Nucleus accumbens (tissue), 56 donors: Measurements from ENCODE around the gene NFATC1.

Experiments used
- DNase-seq, 56 donors: peaks; one replicate each; lab custom pipeline; 2025; lab: John Stamatoyannopoulos, UW

The NFATC1 gene

DNA sequence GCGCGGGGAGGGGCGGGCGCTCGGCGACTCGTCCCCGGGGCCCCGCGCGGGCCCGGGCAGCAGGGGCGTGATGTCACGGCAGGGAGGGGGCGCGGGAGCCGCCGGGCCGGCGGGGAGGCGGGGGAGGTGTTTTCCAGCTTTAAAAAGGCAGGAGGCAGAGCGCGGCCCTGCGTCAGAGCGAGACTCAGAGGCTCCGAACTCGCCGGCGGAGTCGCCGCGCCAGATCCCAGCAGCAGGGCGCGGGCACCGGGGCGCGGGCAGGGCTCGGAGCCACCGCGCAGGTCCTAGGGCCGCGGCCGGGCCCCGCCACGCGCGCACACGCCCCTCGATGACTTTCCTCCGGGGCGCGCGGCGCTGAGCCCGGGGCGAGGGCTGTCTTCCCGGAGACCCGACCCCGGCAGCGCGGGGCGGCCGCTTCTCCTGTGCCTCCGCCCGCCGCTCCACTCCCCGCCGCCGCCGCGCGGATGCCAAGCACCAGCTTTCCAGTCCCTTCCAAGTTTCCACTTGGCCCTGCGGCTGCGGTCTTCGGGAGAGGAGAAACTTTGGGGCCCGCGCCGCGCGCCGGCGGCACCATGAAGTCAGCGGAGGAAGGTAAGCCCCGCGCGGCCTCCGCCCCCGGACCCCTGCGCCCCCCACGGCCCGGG, at the start of gene NFATC1:
Gene NFATC1 (plus strand): TSS at position 170 of the 644 bp plus-strand sequence. CDS start 295 bp downstream, at position 465.
- peak in 17 of 56 donors; percentile 22 to 71 (median 36) for DNase-seq

DNA sequence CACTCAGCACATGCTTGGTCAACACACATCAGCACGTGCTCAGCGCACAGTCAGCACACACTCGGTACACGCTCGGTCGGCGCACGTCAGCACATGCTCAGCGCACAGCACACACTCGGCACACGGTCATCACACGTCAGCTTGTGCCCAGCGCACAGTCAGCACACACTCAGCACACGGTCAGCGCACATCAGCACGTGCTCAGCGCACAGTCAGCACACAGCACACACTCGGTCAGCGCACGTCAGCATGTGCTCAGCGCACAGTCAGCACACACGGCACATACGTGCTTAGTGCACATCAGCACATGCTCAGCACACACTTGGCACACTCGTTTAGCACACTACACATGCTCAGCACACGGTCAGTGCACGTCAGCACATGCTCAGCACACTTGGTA, 49.7 kb upstream of the NFATC1 start:
- no peak for DNase-seq

DNA sequence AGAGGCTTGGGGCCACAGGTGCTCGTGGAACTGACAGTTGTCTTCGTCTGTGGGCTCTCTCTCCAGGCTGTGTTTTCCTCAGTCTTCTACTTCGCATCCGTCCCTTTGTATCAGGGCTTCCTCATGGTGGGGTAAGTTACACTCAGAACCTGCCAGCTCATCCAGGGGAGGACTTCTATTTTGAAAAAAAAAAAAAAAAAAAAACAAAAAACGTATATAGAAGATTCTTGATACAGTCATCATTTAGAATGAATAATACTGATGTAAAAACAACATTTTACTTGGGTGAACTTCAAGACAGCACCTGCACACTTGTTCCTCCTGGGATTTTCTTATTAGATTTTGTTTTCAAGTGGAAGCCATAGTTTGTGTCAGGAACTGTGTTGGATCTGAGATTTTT, 47.7 kb upstream of the NFATC1 start:
- no peak for DNase-seq

DNA sequence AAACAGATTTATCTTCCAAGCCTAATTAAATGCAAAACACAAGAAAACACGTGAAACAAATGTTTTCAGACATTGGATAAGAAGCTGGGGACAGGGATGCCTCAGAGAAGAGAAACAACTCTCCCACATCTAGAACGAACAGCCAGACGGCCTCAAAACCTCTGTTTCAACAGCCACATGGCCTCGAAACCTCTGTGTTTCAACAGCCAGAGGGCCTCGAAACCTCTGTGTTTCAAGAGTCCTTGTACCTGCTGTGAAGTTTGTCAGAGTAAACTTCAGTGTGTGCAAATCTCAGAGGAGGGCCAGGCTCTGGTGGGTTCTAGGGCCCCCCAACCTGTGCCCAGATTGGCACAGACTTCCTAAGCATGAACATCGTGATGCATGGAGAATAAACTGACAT, 43.3 kb upstream of the NFATC1 start:
- no peak for DNase-seq

DNA sequence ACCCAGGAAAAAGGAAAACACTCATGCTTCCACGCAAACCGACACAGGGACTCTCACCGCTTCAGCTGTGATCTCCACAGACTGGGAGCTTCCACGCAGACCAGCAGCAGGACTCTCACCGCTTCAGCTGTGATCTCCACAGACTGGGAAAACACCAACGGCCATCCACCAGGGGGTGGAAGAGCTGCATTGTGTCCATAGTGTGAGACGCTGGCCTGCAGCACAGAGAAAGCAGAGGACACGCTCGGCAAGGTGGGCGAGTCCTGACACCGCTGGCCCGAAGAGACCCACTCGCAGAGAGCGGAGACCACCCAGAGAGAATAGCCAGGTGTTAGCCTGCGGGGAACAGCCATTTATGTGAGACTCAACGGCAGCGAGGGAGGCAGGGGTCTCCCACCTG, 42.5 kb upstream of the NFATC1 start:
- DNase-seq: peak in 25 of 56 donors; percentile 16 to 77 (median 38)

DNA sequence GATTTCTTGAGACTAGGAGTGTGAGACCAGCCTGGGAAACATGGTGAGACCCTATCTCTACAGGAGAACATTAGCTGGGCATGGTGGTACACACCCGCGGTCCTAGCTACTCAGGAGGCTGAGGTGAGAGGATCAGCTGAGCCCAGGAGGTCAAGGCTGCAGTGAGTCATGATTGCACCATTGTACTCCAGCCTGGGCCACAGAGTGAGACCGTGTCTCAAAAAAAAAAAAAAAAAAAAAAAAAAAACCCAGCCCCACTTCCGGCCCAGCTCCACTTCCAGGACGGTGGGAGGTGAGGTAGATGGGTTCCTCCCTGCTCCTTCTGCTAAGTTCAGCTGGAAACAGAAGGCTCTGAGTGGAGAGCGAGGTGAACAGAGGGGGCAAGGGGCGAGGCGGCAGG, 41.4 kb upstream of the NFATC1 start:
- DNase-seq: no peak

DNA sequence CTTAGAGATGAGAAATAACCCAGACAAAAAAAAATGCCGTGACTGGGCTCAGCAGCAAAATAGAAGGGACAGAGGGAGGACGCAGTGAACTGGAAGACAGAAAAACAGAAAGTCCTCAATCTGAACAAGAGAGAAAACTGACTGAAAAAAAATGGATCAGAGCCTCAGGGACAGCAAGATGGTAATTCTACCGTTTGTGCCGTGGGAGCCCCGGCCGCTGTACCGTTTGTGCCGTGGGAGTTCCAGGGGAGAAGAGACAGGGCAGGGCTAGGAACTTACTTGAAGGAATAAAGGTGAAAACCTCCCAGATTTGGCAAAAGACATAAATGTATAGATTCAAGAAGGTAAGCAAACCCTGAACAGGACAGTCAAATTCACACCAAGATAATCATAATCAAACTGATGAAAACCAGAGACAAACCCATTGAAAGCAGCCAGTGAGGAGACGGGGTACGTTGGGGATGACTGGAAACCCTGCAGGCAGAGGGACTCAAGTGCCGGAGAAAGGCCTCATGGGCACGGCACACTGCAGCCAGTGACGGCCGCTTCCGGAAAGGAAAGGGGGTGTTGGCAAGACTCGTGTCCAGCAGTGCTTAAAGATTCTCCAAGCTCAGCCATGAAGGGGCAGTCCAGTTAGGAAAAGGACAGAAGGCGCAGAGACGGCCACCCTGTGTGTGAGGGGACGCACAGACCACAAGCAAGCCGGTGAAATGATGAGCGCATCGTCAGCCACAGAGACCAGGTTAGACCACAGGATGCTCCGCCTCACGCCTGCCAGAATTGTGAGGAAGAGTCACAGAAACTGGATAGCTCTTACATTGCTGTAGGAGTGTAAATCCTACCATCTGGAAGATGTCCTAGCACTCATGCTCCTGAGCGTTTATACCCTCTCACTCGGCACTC, 40.0 kb upstream of the NFATC1 start:
- DNase-seq: no peak

DNA sequence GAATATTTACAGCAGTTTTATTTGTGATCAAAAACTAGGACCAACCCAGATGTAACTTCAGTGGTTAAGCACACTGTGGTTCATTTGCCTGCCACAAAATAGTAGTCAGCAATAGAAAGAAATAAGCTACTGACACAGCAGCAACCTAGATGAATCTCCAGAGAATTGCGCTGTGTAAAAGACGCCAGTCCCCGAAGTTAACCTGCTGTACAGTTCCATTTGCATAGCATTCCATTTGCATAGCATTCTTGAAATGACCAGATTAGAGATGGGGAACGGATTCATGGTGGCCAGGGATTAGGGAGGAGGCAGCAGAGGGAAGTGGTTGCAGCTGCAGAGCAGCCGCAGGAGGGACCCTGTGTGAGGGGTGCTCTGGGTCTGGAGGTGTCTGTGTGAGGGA, 39.3 kb upstream of the NFATC1 start:
- DNase-seq: no peak

DNA sequence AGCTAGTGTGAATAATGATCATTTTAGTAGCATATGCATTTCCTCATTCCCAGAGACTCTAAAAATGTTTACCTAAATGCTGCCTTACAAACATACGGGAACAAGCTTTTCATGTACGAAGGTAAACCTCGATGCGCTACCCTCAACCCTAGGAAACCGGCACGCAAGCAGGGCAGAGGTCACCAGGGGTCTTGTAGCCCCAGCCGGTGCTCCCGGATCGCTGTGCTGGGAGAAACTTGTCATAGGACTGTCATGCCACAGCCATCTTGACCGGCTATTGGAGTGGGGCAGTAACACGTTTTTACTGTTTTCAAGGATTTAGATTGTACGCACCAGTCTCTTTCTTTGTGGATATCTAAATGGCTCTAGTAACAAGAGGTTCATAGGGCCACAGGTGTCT, 34.8 kb upstream of the NFATC1 start:
- DNase-seq: no peak

DNA sequence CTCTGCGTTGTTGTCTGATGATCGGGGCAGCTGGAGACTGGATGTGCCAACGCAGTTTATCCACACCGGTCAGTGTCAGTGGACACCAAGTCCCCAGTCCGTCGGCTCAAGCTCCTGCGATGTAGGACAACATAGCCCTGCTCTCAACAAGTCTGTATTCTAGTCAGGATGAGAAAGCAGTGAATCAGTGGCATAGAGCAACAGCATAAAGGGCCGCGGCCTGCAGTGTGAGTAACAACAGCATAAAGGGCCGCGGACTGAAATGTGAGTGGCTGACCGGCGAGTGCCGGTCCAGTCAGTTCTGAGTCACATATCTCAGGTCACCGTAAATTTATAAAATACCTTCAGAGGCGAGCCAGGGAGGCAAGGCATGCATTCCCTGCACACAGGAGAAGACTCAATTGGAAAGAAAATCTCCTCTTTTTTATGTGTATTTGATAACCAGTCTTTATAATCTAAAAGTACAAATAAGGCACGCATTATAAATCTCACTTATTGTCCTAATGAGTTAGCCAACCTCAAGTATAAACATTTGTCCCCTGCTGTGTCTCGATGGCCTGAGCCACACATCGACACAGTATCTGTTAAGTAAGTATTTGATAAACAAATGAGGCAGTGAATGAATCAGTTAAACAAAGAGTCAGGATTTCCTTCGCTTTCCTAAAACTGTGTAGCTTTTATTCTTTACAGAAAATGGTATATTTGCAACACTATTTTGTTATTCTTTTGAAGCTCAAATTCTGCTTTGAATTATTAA, 33.8 kb upstream of the NFATC1 start:
- DNase-seq: no peak

DNA sequence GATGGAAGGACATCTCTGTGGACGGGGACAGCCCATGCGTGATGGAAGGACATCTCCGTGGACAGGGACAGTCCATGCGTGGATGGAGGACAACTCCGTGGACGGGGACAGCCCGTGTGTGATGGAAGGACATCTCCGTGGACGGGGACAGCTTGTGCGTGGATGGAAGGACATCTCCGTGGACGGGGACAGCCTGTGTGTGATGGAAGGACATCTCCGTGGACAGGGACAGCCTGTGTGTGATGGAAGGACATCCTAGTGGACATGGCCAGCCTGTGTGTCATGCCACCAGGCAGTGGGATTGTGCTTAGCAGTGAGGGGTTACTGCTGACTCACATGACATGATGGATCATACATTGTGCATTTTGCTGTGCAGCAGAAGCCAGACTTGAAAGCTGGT, 30.0 kb upstream of the NFATC1 start:
- no peak for DNase-seq

DNA sequence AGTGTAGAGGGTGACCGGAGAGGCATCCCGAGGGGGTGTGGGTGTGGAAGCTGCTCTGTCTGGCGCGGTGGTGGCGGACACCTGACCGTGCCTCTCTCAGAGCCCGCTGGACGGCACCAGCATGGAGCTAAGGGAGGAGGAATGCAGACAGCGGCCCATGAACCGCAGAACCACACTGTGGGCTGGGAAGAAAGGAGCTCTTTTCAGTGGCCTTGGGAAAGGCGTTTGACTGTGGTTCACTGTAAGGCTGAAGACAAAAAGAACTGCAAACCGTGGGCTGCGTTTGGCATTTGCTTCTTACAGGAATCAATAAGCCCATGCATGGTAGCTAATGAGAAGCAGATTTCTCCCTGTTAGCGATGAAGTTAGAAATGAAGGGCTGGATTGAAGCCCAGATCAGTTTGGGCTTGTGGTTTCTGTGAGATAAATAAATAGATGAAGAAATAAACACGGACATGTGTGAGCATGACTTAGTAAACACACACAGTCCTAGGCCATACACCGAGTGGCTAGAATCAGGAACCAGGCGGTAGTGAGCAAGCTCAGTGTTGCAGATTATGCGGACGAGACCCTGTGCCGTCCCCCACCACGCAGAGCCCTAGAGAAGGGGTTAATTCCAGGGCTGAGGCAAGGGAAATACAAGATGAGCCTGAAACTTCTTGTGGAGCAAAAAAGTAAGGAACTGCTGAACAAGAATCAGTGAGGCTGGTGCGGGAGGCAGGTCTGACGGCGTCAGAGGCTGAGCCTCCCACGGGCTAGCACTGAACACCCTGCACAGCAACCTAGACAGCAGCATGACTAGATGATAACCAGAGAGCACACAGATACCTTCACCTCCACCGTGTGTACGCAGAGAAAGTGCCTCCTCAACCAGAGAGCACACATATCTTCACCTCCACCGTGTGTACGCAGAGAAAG, 29.3 kb upstream of the NFATC1 start:
- peak in 2 of 56 donors; percentile 15 to 19 for DNase-seq

DNA sequence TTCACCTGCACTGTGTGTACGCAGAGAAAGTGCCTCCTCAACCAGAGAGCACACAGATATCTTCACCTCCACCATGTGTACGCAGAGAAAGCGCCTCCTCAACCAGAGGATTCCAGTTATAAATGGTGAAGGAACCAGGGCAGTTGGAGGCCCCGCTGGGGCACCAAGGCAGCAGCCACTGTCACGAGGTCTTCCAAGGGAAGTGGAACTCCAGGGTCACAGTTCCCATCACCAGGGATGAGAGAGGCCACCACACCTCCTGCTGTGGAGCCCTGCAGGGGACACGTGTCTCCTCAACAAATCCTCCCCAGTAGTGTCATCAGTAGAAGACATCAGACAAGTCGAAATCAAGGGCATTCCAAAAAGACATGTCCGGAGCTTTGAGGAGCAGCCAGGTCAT, 28.2 kb upstream of the NFATC1 start:
- no peak for DNase-seq

DNA sequence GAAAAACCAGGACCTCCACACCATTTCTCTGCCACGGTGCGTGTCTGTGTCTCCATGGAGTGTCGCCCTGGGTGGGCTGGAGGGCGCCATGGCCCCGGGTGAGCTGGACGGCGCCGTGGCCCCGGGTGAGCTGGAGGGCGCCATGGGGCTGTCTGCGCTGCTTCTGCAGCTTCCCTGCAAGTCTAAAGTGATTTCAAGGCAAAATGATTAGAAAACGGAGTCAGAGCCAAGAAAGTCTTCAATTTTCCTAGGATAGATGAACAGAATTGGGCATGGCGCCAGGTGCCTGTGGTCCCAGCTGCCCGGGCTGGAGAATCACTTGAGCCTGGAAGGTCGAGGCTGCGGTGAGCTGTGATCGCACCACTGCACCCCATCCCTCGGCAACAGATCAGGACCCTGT, 27.7 kb upstream of the NFATC1 start:
- no peak for DNase-seq

DNA sequence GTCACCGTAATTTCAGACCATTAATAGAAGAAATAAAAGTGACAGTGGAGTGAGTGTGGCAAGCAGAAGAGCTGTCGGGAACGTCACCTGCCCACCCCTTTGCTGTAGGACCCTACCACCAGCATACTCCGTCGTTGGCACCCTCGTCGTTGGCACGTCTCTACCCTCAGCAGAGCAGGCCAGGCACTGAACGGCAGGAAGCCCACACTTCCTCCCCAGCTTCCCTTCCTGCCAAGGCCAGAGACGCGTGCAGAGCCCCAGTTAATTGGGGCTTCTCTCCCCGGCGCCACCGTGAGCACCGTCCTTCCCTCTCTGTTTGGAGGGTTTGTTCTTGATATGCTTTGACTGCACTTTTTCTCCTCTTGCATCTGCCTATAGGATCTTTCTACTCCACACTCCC, 27.0 kb upstream of the NFATC1 start:
- DNase-seq: no peak

DNA sequence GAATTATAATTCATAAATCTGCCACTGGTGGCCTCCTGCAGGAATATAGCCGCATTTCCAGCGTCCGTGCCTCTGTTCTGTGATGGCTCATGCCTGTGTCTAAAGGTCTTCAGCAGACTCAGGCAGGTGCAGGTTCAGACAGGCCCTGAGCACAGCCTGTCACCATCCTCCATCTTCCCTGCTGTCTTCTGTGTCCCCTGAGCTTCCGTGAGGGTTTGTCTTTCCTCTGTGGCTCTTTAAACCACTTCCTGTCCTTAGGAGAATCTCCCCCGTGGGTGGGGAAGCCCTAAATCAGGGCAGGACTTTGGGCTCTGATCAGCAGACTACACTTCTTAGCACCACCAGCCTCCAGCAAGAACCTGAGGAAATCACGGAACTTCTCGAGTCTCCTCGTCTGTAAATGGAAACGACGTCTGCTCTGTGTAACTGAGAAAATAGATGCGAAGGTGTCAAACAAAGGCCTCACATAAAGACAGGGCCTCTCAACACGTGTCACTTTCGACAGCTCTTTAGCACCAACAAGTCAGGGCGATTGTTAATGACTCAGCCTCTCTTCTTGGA, 24.1 kb upstream of the NFATC1 start:
- DNase-seq: no peak

DNA sequence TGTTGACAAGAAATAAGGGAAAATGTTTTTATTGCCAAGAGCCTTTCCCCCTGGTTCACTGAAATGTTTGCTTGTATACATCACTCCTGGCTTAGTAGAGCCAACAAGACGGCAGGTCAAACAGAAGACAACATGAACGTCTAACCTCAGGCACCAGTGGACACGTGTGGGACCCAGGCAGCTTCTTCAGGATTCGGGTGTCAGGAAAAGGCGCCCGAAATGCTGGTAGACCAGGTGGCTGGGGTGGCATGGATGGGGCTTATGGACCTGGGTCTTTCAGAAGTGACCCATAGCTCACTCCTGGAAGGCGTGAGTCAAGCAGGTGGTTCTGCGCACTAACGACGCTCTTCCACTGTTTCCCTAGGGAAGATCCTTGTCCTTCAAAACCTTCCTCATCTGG, 23.3 kb upstream of the NFATC1 start:
- no peak for DNase-seq

DNA sequence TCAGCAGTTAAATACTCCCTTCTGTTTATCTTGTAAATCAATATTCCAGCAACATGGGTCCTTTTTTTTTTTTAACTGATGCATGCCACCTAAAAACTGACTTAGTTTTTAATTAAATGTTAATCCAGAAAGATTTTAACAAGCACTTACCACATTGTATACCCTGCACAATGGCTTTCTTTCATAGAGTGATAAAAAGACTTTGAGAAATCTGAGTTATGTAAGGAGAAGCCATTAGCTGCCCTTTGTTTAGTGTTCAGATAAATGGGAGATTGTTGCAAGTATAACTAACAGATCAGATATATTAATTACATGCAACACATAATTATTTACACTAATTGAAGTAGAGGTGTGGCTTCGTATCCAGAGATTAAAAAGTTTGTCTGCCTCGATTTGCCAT, 22.7 kb upstream of the NFATC1 start:
- no peak for DNase-seq

DNA sequence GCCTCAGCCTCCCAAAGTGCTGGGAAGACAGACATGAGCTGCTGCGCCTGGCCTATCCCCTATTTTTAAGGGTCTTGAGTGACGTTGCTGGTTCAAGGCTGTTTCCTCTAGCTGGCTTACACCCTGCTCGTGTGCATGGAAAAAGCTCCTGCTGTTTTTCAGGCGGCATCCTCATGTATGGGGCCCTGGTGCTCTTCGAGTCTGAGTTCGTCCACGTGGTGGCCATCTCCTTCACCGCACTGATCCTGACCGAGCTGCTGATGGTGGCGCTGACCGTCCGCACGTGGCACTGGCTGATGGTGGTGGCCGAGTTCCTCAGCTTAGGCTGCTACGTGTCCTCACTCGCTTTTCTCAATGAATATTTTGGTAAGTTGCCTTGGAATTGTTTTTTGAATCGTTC, 22.0 kb upstream of the NFATC1 start:
- DNase-seq: no peak
